Heart left ventricle (tissue), 16 donors: ENCODE data around the gene WTIP. TPM values are rescaled to one million over a fixed set of nuclear protein-coding genes. Genes with fewer than 3 reads are reported as not detected.

Experiments
- ATAC-seq, 4 donors: fragments of 200-7000 bp; cut with Tn5 transposase; one replicate each; pipeline ENCODE4 v1.9.1; 2020 to 2022; ENCODE audit warnings: moderate library complexity in 4 of 4, mild to moderate bottlenecking in 3 of 4, moderate number of reproducible peaks in 1 of 4
- DNase-seq, 5 donors: peaks; one replicate each; pipeline ENCODE4 v3.0.0-alpha.2; 2020
- H3K27ac ChIP-seq, 12 donors: fragments of 200-600 bp; sonication (generic) in 4 of 12; one replicate each; pipeline versions ENCODE4 v1.5.0 to v1.8.0; 2016 to 2022; ENCODE audit warnings: mild to moderate bottlenecking in 2 of 12
- H3K27me3 ChIP-seq, 9 donors: fragments of 200-600 bp; sonication (generic) in 2 of 9; one replicate each; pipeline versions ENCODE4 v1.5.1 to v1.8.0; 2016 to 2022; ENCODE audit warnings: mild to moderate bottlenecking in 3 of 9
- H3K36me3 ChIP-seq, 9 donors: fragments of 200-600 bp; sonication (generic) in 2 of 9; one replicate each; pipeline versions ENCODE4 v1.5.0 to v1.8.0; 2018 to 2022; ENCODE audit warnings: mild to moderate bottlenecking in 2 of 9
- H3K4me1 ChIP-seq, 12 donors: fragments of 200-600 bp; sonication (generic) in 4 of 12; one replicate each; pipeline versions ENCODE4 v1.5.0 to v1.8.0; 2016 to 2022; ENCODE audit warnings: mild to moderate bottlenecking in 3 of 12
- H3K4me3 ChIP-seq, 12 donors: fragments of 200-600 bp; sonication (generic) in 4 of 12; one replicate each; pipeline versions ENCODE4 v1.5.0 to v1.8.0; 2017 to 2022; ENCODE audit warnings: mild to moderate bottlenecking in 9 of 12, moderate library complexity in 4 of 12
- H3K9me3 ChIP-seq, 12 donors: fragments of 200-600 bp; sonication (generic) in 4 of 12; one replicate each; pipeline versions ENCODE4 v1.5.0 to v1.8.0; 2016 to 2022; ENCODE audit warnings: mild to moderate bottlenecking in 1 of 12
- POLR2A ChIP-seq, 2 donors: fragments of 450-650 bp; IDR thresholded peaks; one replicate each; pipeline ENCODE4 v1.6.1; 2017; ENCODE audit warnings: antibody characterized with exemption in 2 of 2, mild to moderate bottlenecking in 2 of 2, moderate library complexity in 2 of 2
- WGBS, 4 donors: extraction: QIAGEN DNeasy Blood & Tissue Kit in 2 of 4; methylation state at CpG; one replicate each; pipeline versions ENCODE4 v1.1.5 to v1.1.7; 2013 to 2018; 5-methylcytosine and 5-hydroxymethylcytosine counted together
- intact Hi-C, 10 donors: fragments of 100-400 bp; cut with DNase I; formaldehyde crosslinking; loops; one replicate each; pipeline versions ENCODE4 v1.11.1 to v1.14.2; 2022
- polyA plus RNA-seq, 2 donors: library from polyadenylated mRNA; stranded (reverse); fragments of 200-250 nt; gene quantifications; one replicate each; pipeline ENCODE4 v1.2.3, GENCODE V29; 2013
- total RNA-seq, 9 donors: library from RNA; depleted of rRNA in 2 of 9; stranded (reverse); fragments of >200 nt in 2 of 9; fragmentation: NEBNext Ultra II Directional in 3 of 9; extraction: Animal tissue kit (Norgen Biotek cat#: 25700) in 3 of 9; gene quantifications; one replicate each; pipeline versions ENCODE4 v1.1.0 to v1.2.4, GENCODE V29; 2016 to 2023
- TF ChIP-seq, protein P1 (sequence below), 12 donors: fragments of 200-600 bp; sonication (generic) in 4 of 12; IDR thresholded peaks; one replicate each; pipeline versions ENCODE4 v1.5.0 to v1.8.0; 2018 to 2022; ENCODE audit warnings: antibody characterized with exemption in 12 of 12, mild to moderate bottlenecking in 5 of 12
- donor health status: ischemic (EF 13 %, LVEDD 7.1; RV severe dilation, severe dysfunction).
- donor health status: healthy with polysubstance abuse.
- donor health status: DM: no; HTN: yes; CAD: no.
- donor health status: DM: no; HTN: no; CAD: no.
- donor health status: ischemic (EF 25% LVEDD 6.9; RV normal size, moderate dysfunction).
- donor health status: ischemic (EF 25% LVEDD 5.7; RV mildly dilated, moderate dysfunction).
- donor health status: healthy.
- donor health status: DM: yes; HTN: yes; CAD: no.
- donor health status: ischemic (EF 35%, LVEDD 5.7; RV mildly dilated, moderate dysfunction).
- donor health status: nonischemic (EF 11% LVEDD 7.7; RV severe dilation, severe dysfunction).
- donor health status: DM: yes; HTN: yes; CAD: no.
- donor health status: PGD.
- donor health status: ischemic (EF 29% LVEDD 5.4; RV normal size, mild dysfunction).
- donor health status: nonischemic (EF 23%, LVEDD 6.1; RV moderate dilation, normal function).

The WTIP gene
- total and polyA plus RNA-seq, 11 donors = 6.6 to 33.3 (median 19.6) TPM

- Histone ChIP-seq H3K27me3 (peaks cover 0 to 14% (median 0%) of the 10 kb centered on the region in 9 donors), H3K9me3 (no peaks in the 10 kb centered on the region), H3K4me1 (no peaks in the 10 kb centered on the region), H3K36me3 (no peaks in the 10 kb centered on the region), H3K27ac (no peak overlapping the region), H3K4me3 (no peak overlapping the region)
- intact Hi-C loops = no loop called here
- ATAC-seq = no peak
- no peak for TF ChIP-seq POLR2A (IDR thresholded peaks at IDR 0.05)
- DNase-seq = no peak
Measured at GRCh38 chr19:34534206-34534605, 52.6 kb downstream of the WTIP start.

DNA sequence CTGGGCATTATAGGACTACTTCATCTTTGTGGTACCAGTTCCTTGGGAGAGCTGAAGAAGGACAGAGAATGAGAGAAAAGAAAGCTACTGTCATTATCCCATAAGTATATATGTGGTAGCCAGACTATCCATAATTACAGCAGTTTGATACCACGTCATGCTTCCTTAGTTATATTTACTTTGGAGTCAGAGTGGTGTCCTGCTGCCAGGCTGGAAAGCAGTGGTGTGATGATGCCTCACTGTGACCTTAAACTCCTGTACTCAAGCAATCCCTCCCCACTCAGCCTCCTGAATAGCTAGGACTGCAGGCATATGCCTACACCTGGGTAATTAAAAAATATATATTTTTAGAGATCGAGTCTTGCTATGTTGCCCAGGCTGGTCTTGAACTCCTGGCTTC lies 57.8 kb downstream of the WTIP start:
- no peak overlapping the region for H3K27ac ChIP-seq
- TF ChIP-seq, protein P1, sequence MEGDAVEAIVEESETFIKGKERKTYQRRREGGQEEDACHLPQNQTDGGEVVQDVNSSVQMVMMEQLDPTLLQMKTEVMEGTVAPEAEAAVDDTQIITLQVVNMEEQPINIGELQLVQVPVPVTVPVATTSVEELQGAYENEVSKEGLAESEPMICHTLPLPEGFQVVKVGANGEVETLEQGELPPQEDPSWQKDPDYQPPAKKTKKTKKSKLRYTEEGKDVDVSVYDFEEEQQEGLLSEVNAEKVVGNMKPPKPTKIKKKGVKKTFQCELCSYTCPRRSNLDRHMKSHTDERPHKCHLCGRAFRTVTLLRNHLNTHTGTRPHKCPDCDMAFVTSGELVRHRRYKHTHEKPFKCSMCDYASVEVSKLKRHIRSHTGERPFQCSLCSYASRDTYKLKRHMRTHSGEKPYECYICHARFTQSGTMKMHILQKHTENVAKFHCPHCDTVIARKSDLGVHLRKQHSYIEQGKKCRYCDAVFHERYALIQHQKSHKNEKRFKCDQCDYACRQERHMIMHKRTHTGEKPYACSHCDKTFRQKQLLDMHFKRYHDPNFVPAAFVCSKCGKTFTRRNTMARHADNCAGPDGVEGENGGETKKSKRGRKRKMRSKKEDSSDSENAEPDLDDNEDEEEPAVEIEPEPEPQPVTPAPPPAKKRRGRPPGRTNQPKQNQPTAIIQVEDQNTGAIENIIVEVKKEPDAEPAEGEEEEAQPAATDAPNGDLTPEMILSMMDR (IDR thresholded peaks at IDR 0.05) = no peak
- no peak for TF ChIP-seq POLR2A (IDR thresholded peaks at IDR 0.05)
- DNase-seq (no peak), ATAC-seq (no peak)
- intact Hi-C loops = no loop called here
- peaks cover 0 to 3% (median 0%) of the 10 kb centered on the region in 9 donors for H3K27me3 ChIP-seq
- no peaks in the 10 kb centered on the region for H3K36me3 ChIP-seq
- peaks cover 0 to 17% (median 0%) of the 10 kb centered on the region in 12 donors for H3K9me3 ChIP-seq
- WGBS, 4 donors = 62 to 80% (median 62%) methylated on average over 2 of the region's 2 CpGs
- H3K4me1 ChIP-seq = no peaks in the 10 kb centered on the region
- no peak overlapping the region for H3K4me3 ChIP-seq

GRCh38 chr19:34540811-34541557 lies 59.4 kb downstream of the WTIP start:
- WGBS, 4 donors = 66 to 82% (median 78%) methylated on average over 3 of the region's 3 CpGs

GRCh38 chr19:34549833-34550232 lies 68.3 kb downstream of the WTIP start:
- TF ChIP-seq POLR2A (IDR thresholded peaks at IDR 0.05) = no peak
- TF ChIP-seq, protein P1 (IDR thresholded peaks at IDR 0.05) = no peak
- DNase-seq (no peak), ATAC-seq (no peak)
- no peak overlapping the region for H3K4me3 ChIP-seq
- peaks cover 0 to 22% (median 9%) of the 10 kb centered on the region in 12 donors for H3K9me3 ChIP-seq
- intact Hi-C loops = no loop called here
- WGBS, 4 donors = 67 to 81% (median 72%) methylated on average over 2 of the region's 2 CpGs
- H3K36me3 ChIP-seq = no peaks in the 10 kb centered on the region
- H3K27me3 ChIP-seq = peaks cover 0 to 9% (median 0%) of the 10 kb centered on the region in 9 donors
- no peak overlapping the region for H3K27ac ChIP-seq
- H3K4me1 ChIP-seq = no peaks in the 10 kb centered on the region

More at GRCh38 chr19:34540811-34541557, 59.4 kb downstream of the WTIP start:
- no peaks in the 10 kb centered on the region for H3K4me1 ChIP-seq
- ATAC-seq (no peak), DNase-seq (no peak)
- H3K9me3 ChIP-seq = peaks cover 0 to 17% (median 0%) of the 10 kb centered on the region in 12 donors
- H3K27ac ChIP-seq = no peak overlapping the region
- intact Hi-C loops = no loop called here
- H3K4me3 ChIP-seq = no peak overlapping the region
- H3K36me3 ChIP-seq = no peaks in the 10 kb centered on the region
- TF ChIP-seq, protein P1 (IDR thresholded peaks at IDR 0.05) = no peak
- no peak for TF ChIP-seq POLR2A (IDR thresholded peaks at IDR 0.05)
- peaks cover 0 to 3% (median 0%) of the 10 kb centered on the region in 9 donors for H3K27me3 ChIP-seq
